ENCODE measurements around the gene TAS2R40. TPM values are rescaled to one million over a fixed set of nuclear protein-coding genes. Genes with fewer than 3 reads are reported as not detected.
A peak's percentile ranks its signal among the peaks of the same experiment; 100 is the strongest.

The TAS2R40 gene
- total RNA-seq, 1 experiment from 2014 or later = not detected

DNA sequence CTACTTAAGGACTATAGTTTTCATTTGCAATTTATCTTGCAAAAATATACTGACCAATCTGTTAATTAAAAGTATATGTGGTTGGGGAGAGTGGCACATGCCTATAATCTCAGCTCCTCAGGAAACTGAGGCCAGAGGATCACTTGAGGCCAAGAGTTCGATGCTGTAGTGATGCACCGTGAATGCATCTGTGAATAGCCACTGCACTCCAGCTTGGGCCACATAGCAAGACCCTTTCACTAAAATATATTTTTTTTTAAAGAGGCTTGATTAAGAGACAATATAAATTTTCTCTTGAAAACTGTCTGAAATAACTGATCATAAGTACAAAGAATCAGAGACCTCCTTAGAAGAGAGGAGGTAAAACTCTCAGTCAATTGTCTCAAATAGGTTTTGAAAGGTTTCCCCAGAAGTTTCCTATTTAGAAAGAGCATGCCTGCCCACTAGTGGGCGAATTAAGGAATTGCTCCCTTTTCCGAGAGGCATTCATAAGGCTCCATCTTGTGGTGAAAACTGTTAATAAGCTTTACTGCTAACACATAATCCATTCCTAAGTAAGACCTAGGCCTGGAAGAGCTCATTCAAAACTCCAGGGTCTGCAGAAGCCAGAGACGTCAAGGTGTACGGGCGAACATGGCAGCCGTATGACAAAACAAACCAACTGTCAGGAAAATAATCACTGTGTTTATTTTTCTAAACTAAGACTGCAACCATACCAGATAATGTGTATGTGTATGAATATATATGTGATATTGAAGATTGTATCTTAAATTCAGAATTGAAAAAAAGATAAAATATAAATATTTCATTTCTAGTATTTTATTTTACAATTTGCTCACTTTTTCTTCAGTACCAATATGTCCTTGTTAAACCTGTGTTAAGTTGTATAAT lies 6.8 kb upstream of the TAS2R40 start:
- H3K9me3 ChIP-seq (ENCODE audit: low read length) = no peaks in the 10 kb centered on the region
- peaks cover 2% of the 10 kb centered on the region; the same call in 1 of the 2 replicates for H3K36me3 ChIP-seq (ENCODE audit: low read depth, low read length)
- H3K4me1 ChIP-seq (ENCODE audit: insufficient read depth, low read length) = no peaks in the 10 kb centered on the region
- H3K27ac ChIP-seq (ENCODE audit: low read length) = no peak overlapping the region
- H3K9ac ChIP-seq (ENCODE audit: low read length) = no peak overlapping the region
- intact Hi-C loops (cut with micrococcal nuclease) = loop anchor here (1.0 to 10.0 kb wide), 4 partner anchors 207 to 610 kb away; no protein-coding TSS in a partner anchor
- no TSS peak for BruUV-seq (replicated peaks)
- no peaks in the 10 kb centered on the region for H3F3A ChIP-seq (ENCODE audit: low read length, unreplicated experiment)
- ChIA-PET CTCF (interaction anchor here (0.5 to 1.9 kb wide), 21 partner anchors 9 to 586 kb away, joined by 3 to 28 read pairs (median 4); partner anchors contain the start of gene CASP2), POLR2A (ENCODE audit: unreplicated experiment) (interaction anchor here (0.6 kb wide), 1 partner anchor 22 kb away, joined by 3 read pairs; no protein-coding TSS in a partner anchor)
- ATAC-seq (peak; percentile 81), DNase-seq (peak; percentile 91)
- H2AFZ ChIP-seq (ENCODE audit: low read length) = no peak overlapping the region
- no peak overlapping the region for H3K4me2 ChIP-seq (ENCODE audit: low read length)
- TF ChIP-seq, protein P1, sequence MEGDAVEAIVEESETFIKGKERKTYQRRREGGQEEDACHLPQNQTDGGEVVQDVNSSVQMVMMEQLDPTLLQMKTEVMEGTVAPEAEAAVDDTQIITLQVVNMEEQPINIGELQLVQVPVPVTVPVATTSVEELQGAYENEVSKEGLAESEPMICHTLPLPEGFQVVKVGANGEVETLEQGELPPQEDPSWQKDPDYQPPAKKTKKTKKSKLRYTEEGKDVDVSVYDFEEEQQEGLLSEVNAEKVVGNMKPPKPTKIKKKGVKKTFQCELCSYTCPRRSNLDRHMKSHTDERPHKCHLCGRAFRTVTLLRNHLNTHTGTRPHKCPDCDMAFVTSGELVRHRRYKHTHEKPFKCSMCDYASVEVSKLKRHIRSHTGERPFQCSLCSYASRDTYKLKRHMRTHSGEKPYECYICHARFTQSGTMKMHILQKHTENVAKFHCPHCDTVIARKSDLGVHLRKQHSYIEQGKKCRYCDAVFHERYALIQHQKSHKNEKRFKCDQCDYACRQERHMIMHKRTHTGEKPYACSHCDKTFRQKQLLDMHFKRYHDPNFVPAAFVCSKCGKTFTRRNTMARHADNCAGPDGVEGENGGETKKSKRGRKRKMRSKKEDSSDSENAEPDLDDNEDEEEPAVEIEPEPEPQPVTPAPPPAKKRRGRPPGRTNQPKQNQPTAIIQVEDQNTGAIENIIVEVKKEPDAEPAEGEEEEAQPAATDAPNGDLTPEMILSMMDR (conservative IDR thresholded peaks at IDR 0.05; ENCODE audit: low read depth, low read length) = peak; percentile 100
- no peak for TF ChIP-seq EZH2 (IDR thresholded peaks at IDR 0.05; ENCODE audit: low read length, unreplicated experiment)
- H3K9me2 ChIP-seq (replicated peaks; ENCODE audit: low read length) = no peaks in the 10 kb centered on the region
- no peaks in the 10 kb centered on the region for H3K79me2 ChIP-seq (ENCODE audit: low read length)
- H4K20me1 ChIP-seq (ENCODE audit: low read length) = no peaks in the 10 kb centered on the region
- no peak overlapping the region for H3K4me3 ChIP-seq (ENCODE audit: low read length)
- H3K27me3 ChIP-seq (ENCODE audit: low read length) = peaks cover 6% of the 10 kb centered on the region; the same call in 1 of the 2 replicates

DNA sequence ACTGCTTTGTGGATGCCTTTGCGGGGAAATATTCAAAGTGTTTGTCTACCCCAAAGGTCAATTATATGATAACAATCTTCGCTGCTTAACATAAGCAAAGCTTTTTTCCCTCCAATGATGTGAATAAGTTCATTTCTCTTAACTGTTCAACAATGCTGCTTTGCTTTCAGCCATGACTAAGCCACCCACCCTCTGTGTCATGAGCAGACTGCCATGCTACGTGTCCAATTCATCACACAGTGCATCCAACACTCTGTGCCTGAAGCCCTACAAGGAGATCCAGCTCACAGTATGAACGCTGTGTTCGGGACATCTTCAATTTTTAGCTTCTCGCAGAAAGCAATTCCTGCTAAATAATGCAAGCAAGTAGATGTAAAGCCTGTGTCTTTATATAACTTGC lies 5.7 kb upstream of the TAS2R40 start:
- Histone ChIP-seq H3K36me3 (ENCODE audit: low read depth, low read length) (peaks cover 2% of the 10 kb centered on the region; the same call in 1 of the 2 replicates), H2AFZ (ENCODE audit: low read length) (no peak overlapping the region), H3K79me2 (ENCODE audit: low read length) (no peaks in the 10 kb centered on the region), H3K9me2 (replicated peaks; ENCODE audit: low read length) (no peaks in the 10 kb centered on the region), H4K20me1 (ENCODE audit: low read length) (no peaks in the 10 kb centered on the region), H3K4me1 (ENCODE audit: insufficient read depth, low read length) (no peaks in the 10 kb centered on the region), H3K9me3 (ENCODE audit: low read length) (no peaks in the 10 kb centered on the region), H3K9ac (ENCODE audit: low read length) (no peak overlapping the region), H3K4me3 (ENCODE audit: low read length) (no peak overlapping the region), H3K27ac (ENCODE audit: low read length) (no peak overlapping the region), H3K27me3 (ENCODE audit: low read length) (peaks cover 12% of the 10 kb centered on the region; the same call in 1 of the 2 replicates), H3K4me2 (ENCODE audit: low read length) (no peak overlapping the region), H3F3A (ENCODE audit: low read length, unreplicated experiment) (no peaks in the 10 kb centered on the region)
- TF ChIP-seq, protein P1 (conservative IDR thresholded peaks at IDR 0.05; ENCODE audit: low read depth, low read length) = no peak
- no peak for TF ChIP-seq EZH2 (IDR thresholded peaks at IDR 0.05; ENCODE audit: low read length, unreplicated experiment)
- TF ChIP-seq EZH2phosphoT487 (IDR thresholded peaks at IDR 0.05; ENCODE audit: borderline replicate concordance, low read length) = no peak
- ATAC-seq = peak; percentile 68
- POLR2A ChIA-PET (ENCODE audit: unreplicated experiment) = no interaction called here
- BruUV-seq (replicated peaks) = no TSS peak
- intact Hi-C loops (cut with micrococcal nuclease) = loop anchor here (10.0 kb wide), 2 partner anchors 581 to 611 kb away; no protein-coding TSS in a partner anchor
- DNase-seq = peak; percentile 40
- CTCF ChIA-PET = interaction anchor here (0.6 to 1.9 kb wide), 3 partner anchors 24 to 602 kb away, joined by 3 to 14 read pairs (median 4); no protein-coding TSS in a partner anchor

Data from PC-3 (cell line).